Thoracic aorta (tissue), 2 donors: ENCODE data around the gene TJAP1. TPM values are rescaled to one million over a fixed set of nuclear protein-coding genes. Genes with fewer than 3 reads are reported as not detected.
A peak's percentile ranks its signal among the peaks of the same experiment; 100 is the strongest.

Experiments
- ATAC-seq: fragments of 150-250 bp; one replicate; pipeline ENCODE4 v1.8.0; 2017; ENCODE audit warnings: low read depth; ENCODE audit not compliant: insufficient number of reproducible peaks, low FRiP score
- DNase-seq: peaks from one replicate; pipeline ENCODE4 v3.0.0-alpha.2; 2020; ENCODE audit warnings: low spot score
- H3K27ac ChIP-seq, 2 donors: fragments of 200-600 bp; sonication (generic); 1 replicate in 1 of 2; 2 replicates in 1 of 2; pipeline ENCODE4 v1.5.1; 2016; ENCODE audit warnings: mild to moderate bottlenecking in 2 of 2, moderate library complexity in 2 of 2
- H3K27me3 ChIP-seq: fragments of 200-600 bp; sonication (generic); replicated peaks from 2 replicates; pipeline ENCODE4 v1.6.0; 2016; ENCODE audit warnings: mild to moderate bottlenecking; ENCODE audit not compliant: insufficient read depth
- H3K36me3 ChIP-seq: fragments of 200-600 bp; sonication (generic); one replicate; pipeline ENCODE4 v1.5.1; 2016
- H3K4me1 ChIP-seq, 2 donors: fragments of 200-600 bp; sonication (generic); 1 replicate in 1 of 2; 2 replicates in 1 of 2; pipeline versions ENCODE4 v1.5.1 to v1.6.0; 2016; ENCODE audit warnings: low read depth in 2 of 2, mild to moderate bottlenecking in 1 of 2; ENCODE audit not compliant: control insufficient read depth in 1 of 2
- H3K4me3 ChIP-seq: fragments of 200-600 bp; sonication (generic); 2 replicates; pipeline ENCODE4 v1.5.1; 2016; ENCODE audit warnings: mild to moderate bottlenecking
- H3K9me3 ChIP-seq: fragments of 200-600 bp; sonication (generic); 2 replicates; pipeline ENCODE4 v1.5.1; 2016
- CTCF ChIP-seq: fragments of 200-600 bp; sonication (generic); IDR thresholded peaks from one replicate; pipeline ENCODE4 v1.5.1; 2019; ENCODE audit warnings: antibody characterized with exemption
- total RNA-seq, 2 donors: library from RNA; depleted of rRNA; stranded (reverse); fragments of >200 nt; gene quantifications; one replicate each; pipeline versions ENCODE4 v1.1.0 to v1.2.3, GENCODE V29; 2016

TJAP1 gene
- total RNA-seq, 2 donors from 2014 or later = 19.5 to 21.0 TPM

GRCh38 chr6:43503443-43503842 lies 26.1 kb downstream of the TJAP1 start:
- Histone ChIP-seq H3K4me3 (no peak overlapping the region), H3K27me3 (no peaks in the 10 kb centered on the region), H3K36me3 (peaks cover 41% of the 10 kb centered on the region), H3K9me3 (no peaks in the 10 kb centered on the region), H3K27ac (no peak overlapping the region), H3K4me1 (peaks cover 0 to 21% of the 10 kb centered on the region in 2 donors)
- TF ChIP-seq CTCF = no peak
- DNase-seq = no peak
- no peak for ATAC-seq

- Histone ChIP-seq H3K4me3 (no peak overlapping the region), H3K36me3 (peaks cover 33% of the 10 kb centered on the region), H3K9me3 (no peaks in the 10 kb centered on the region), H3K27ac (no peak overlapping the region), H3K27me3 (no peaks in the 10 kb centered on the region), H3K4me1 (peaks cover 7 to 16% of the 10 kb centered on the region in 2 donors)
- ATAC-seq = no peak
- no peak for DNase-seq
- no peak for TF ChIP-seq CTCF
Observed at GRCh38 chr6:43504756-43505593, 27.6 kb downstream of the TJAP1 start.

- no peak overlapping the region for H3K4me3 ChIP-seq
- no peak overlapping the region for H3K27ac ChIP-seq
- ATAC-seq = no peak
- no peak for DNase-seq
- no peaks in the 10 kb centered on the region for H3K9me3 ChIP-seq
- no peaks in the 10 kb centered on the region for H3K27me3 ChIP-seq
- H3K36me3 ChIP-seq = peaks cover 26% of the 10 kb centered on the region
- TF ChIP-seq CTCF = no peak
- peaks cover 11 to 19% of the 10 kb centered on the region in 2 donors for H3K4me1 ChIP-seq
Observed at GRCh38 chr6:43505718-43506117, 28.3 kb downstream of the TJAP1 start.

- DNase-seq (no peak), ATAC-seq (no peak)
- H3K9me3 ChIP-seq = no peaks in the 10 kb centered on the region
- H3K36me3 ChIP-seq = peaks cover 21% of the 10 kb centered on the region
- H3K27me3 ChIP-seq = no peaks in the 10 kb centered on the region
- peaks cover 11 to 23% of the 10 kb centered on the region in 2 donors for H3K4me1 ChIP-seq
- TF ChIP-seq CTCF = no peak
- H3K4me3 ChIP-seq = no peak overlapping the region
- H3K27ac ChIP-seq = no peak overlapping the region
Observed at GRCh38 chr6:43506171-43506570, 28.8 kb downstream of the TJAP1 start.

- Histone ChIP-seq H3K36me3 (peaks cover 22% of the 10 kb centered on the region), H3K4me1 (peaks cover 11 to 23% of the 10 kb centered on the region in 2 donors), H3K27ac (no peak overlapping the region), H3K9me3 (no peaks in the 10 kb centered on the region), H3K27me3 (no peaks in the 10 kb centered on the region), H3K4me3 (no peak overlapping the region)
- peak; percentile 72 for ATAC-seq
- DNase-seq = no peak
- TF ChIP-seq CTCF = peak; percentile 98
Observed at GRCh38 chr6:43506667-43507471, 29.5 kb downstream of the TJAP1 start.
